Measurements from ENCODE around the gene CDC42.

GRCh38 chr1:22030057-22030456 lies 22.5 kb upstream of the CDC42 start:
- TF ChIP-seq POLR2A (IDR thresholded peaks at IDR 0.05; ENCODE audit: low read depth, low read length) = no peak
- no peak for TF ChIP-seq CTCF (conservative IDR thresholded peaks at IDR 0.05; ENCODE audit: low read depth, low read length)
- TF ChIP-seq MXI1 (IDR thresholded peaks at IDR 0.05; ENCODE audit: borderline replicate concordance, low read depth, low read length) = no peak
- no peak for TF ChIP-seq RFX5 (IDR thresholded peaks at IDR 0.05; ENCODE audit: low read depth, low read length)

Measured in IMR-90 (cell line).